Measurements from ENCODE around the gene KRT17.
"Not testable (repeated sequence)": the region's sequence is repeated elsewhere in the genome, so short reads cannot be mapped to it uniquely, and the experiment has no call there.

KRT17 gene

DNA sequence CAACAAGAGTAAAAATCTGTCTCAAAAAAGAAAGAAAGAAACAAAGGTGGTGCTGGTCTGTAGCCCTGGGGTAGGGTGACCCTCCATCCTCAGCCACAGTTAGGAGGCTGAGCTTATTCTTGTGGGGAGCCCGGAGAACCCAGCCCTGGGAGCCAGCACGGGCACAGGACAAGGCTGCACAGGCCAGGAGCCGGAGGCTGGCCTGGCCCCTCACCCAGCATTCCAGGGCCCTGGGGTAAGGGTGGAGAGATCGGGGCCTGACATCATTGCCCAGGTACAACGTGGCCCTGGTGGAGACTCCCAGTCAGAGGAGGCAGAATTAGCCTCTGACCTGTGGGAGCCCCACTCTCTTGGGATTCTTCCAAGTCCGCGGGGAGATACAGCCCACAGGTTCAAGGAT, 10.3 kb upstream of the KRT17 start:
- DNase-seq (ENCODE audit: low read depth in 2 of 2), result no peak

DNA sequence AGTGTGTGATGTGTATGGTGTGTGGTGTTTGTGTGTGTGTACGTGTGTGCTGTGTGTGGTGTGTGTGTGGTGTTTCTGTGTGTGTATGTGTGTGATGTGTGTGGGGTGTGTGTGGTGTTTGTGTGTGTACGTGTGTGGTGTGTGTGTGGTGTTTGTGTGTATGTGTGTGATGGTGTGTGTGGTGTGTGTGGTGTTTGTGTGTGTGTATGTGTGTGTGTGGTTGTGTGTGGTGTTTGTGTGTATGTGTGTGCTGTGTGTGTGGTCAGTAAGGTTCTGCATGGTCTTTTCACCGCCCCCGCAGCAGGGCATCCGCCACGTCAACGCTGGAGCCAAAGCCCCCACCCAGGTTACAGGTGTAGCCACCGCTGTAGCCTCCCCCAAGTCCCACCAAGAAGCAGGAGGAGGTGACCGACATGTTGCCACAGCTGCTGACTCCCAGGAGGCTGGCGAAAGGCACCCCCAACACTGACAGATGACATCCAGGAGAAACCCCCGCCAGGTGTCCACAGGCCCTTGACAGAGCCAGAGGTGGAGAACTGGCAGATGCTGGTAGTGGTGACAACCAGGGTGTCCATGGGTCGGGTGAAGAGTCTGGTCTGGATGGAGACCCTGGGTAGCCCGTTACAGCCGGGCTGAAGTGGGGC, 9.3 kb upstream of the KRT17 start:
- no peak for DNase-seq (ENCODE audit: low read depth in 2 of 2)

DNA sequence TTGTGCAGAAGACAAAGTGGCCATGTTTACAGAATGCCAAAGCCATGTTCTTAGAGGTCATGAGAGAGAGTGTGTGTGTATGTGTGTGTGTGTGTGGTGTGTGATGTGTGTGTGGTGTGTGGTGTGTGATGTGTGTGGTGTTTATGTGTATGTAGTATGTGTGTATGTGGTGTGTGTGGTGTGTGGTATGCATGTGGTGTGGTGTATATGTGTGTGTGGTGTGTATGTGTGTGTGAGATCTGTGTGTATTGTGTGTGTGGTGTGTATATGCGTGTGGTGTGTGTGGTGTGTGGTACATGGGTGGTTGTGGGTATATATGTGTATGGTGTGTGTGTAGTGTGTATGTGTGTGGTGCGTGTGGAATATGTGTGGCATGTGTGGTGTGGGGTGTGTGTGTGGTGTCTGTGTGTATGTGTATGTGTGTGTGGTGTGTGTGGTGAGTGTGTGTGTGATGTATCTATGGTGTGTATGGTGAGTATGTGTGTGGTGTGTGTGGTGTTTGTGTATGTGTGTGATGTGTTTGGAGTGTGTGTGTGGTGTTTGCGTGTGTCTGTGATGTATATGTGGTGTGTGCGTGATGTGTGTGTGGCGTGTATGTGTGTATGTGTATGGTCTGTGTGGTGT, 8.2 kb upstream of the KRT17 start:
- DNase-seq (ENCODE audit: low read depth in 2 of 2), result no peak

DNA sequence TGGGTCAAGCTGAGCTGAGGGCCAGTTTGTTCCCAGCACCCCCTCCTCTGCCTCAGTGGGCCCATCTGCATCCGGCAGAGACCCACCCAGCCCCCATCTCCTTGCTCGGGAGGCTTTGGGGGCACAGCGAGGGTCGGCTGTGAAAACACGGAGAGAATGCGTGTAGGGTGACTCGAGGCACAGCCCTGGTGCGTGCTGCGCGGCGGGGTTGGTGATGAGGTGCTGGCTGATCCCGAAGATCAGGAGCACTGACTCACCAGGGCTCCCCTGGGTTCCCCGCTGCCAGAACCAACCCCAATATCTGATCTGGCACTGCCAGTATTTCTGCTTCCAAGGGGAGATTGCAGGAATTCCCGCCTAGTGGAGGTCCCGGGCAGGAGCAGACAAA, 7.5 kb upstream of the KRT17 start:
- no peak for DNase-seq (ENCODE audit: low read depth in 2 of 2)

DNA sequence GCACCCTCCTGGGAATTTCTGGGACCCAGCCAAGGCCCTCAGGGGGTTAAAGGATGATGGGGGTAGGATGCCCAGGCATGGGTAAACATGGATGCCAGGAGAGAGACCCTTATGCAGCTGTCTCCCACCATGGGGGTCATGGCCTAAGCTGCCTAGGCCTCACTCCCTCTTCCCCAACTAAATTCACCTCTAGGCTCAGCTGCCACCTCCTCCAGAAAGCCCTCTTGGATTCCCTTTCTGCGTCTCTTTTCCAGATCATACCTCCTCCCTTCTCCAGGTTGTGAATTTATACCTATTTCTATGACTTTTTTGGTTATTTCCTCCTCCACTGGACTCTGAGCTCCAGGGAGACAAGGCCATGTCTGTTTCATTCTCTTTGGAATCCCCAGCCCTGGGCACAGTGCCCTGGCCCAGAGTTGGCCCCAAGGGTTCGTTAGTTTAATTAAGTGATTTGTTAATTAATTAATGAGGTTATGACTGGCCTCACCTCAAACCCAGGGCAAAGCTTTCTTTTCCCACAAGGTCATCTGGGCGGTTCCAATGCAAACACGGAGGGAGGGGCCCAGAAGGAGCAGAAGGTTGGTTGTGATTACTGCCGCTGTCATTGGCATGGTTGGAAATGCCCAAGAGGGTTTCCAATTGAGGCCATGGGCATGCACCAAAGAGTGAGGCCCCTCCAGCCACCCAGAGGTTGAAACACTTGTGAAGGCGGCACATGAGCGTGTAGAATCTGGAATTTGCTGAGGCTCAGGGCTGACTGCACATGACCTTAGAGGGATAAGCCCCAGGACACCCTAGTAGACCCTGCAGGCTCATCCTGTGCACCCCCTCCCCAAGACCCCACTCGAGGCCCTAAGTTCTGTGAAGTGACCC, 6.9 kb upstream of the KRT17 start:
- no peak for DNase-seq (ENCODE audit: low read depth in 2 of 2)

- no peak for DNase-seq (ENCODE audit: low read depth in 2 of 2)
Observed at GRCh38 chr17:41629826-41630670, 5.7 kb upstream of the KRT17 start.

- no peak for DNase-seq (ENCODE audit: low read depth in 2 of 2)
Observed at GRCh38 chr17:41629316-41629715, 4.9 kb upstream of the KRT17 start.

DNA sequence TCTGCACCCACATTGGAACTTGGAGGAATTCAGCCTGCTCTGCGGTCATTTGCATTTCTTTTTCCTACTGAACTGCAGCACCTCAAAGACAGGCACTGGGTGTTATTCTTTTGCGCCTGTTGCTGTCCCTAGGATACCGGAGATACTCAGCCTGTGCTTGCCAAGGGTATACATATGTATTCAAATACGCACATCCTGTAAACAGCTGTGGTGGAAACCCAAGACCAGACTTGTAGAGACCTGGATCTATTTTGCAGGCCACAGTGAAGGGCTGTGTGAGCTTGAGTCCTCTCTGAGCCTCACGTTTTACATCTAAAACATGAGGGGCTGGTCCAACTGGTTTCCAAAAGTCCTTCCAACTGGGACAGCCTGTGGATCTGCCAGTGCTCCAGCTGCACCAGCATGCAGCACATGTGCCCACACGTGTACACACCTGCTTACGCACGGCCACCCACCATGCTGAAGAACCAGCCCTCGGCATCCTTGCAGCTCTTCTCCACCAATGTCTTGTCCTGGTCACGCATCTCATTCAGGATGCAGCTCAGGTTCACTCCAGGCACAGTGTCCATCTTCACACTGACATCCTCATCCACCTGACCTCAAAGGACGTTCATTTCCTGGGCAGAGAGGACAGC, 4.4 kb upstream of the KRT17 start:
- DNase-seq (ENCODE audit: low read depth in 2 of 2), result not testable (repeated sequence)

DNA sequence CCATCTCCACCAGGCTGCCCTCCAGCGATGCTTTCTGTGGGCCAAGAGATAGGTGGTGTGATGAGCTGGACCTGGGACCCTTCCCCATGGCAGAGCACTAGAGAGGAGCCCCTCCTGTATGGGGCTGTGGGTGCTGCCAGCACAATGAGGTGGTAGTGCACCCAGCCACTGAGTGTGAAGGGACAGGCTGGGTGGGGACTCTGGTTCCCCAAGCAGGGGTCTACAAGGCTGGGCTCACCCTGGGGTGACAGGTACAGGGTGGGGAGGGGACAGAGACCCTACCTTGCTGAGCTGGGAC, 3.6 kb upstream of the KRT17 start:
- not testable (repeated sequence) for DNase-seq (ENCODE audit: low read depth in 2 of 2)

- no peak for DNase-seq (ENCODE audit: low read depth in 2 of 2)
Observed at GRCh38 chr17:41627316-41628072, 3.1 kb upstream of the KRT17 start.

GRCh38 chr17:41626914-41627295, 2.5 kb upstream of the KRT17 start:
- not testable (repeated sequence) for DNase-seq (ENCODE audit: low read depth in 2 of 2)

DNA sequence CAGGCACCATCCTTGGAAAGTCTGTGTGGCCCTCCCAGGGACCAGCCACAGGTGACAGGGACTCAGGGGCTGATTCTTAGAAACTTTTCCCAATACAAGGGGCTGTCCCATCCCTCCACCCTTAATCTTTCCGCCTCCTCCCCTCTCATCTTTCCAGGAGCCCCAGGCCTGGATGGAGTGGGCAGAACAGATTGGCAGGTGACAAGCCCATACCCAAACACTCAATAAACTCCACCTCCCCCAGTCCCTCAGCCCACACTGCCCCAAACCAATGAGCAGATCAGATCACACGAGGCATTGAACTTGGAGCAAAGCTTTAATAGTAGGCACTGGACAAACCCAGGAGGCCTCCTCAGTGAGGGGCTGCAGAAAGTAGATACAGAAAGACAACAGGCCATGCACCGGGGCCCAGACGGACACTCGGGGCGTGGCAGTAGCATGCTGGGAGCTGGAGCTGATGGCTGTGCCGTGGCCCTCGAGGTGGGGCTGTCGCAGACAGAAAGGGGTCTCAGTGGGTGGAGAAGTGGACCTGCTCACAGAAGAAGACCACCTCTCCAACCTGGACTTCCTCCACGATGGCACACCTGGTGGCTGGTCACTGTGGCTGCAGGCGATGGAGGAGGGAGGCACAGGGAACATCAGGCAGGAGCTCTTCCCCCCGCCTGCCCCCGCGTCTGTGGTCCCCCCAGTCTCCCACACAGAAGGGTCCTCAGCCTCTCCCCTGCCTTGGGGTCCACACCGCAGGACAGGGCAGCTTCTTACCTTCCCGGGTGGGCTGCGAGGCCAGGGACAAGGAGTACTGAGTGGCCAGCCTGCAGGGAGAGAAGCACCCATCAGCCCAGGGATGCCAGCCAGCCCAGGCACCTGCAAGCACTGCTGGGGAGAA, 1.9 kb upstream of the KRT17 start:
- DNase-seq (ENCODE audit: low read depth in 2 of 2), result not testable (repeated sequence)

DNA sequence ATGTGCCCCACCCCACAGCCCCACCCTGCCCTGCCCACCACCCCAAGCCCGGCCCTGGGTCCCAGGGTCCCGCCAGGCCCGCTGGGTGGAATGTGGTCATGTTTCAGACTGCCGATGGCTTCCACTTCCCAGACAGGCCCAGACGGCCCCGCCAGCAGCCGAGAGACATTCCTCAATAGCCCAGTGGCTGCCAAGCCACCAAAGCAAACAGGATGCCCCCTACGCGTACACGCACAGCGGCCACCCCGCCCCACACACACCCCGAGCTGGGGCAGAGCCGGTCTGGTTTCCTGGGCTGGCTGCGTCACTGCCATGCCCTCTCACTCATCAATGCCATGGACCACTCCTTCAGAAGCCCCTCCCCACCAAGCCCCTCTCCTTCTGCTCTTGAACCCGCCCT, 1.2 kb upstream of the KRT17 start:
- no peak for DNase-seq (ENCODE audit: low read depth in 2 of 2)

GRCh38 chr17:41623184-41623861, 1.1 kb downstream of the KRT17 start:
- DNase-seq (ENCODE audit: low read depth in 2 of 2), result not testable (repeated sequence)

DNA sequence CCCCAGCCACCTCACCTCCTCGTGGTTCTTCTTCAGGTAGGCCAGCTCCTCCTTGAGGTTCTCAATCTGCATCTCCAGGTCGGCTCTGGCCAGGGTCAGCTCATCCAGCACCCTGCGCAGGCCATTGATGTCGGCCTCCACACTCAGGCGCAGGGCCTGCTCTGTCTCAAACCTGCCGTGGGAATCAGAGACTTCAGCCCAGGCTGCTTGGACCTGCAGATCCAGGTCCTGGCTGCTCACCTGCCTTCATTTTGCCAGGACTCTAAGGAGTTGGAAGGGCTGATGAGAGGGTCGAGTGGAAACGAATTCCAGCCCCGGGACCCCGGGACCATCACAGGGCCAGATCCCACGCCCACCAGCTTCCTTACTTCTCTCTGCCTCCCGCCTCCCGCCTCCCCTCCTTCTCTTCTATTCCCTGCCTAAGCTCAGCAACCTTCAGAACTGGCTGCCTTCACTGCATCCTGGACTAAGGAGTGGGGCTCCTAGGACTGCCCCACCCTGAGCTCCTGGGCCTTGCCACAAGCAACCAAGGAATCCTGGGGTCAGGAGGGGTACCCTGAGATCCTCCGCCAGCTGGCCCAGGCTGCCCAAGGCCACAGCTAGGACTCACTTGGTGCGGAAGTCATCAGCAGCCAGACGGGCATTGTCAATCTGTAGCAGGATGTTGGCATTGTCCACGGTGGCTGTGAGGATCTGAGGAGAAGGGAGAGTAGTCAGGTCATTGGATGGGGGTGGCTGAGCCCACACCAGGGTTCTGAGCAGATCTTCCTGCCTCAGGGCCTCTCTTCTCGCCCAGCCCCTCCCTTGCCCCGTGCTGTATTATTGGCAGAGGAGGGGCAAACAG, 1.8 kb downstream of the KRT17 start:
- DNase-seq (ENCODE audit: low read depth in 2 of 2), result not testable (repeated sequence)

DNA sequence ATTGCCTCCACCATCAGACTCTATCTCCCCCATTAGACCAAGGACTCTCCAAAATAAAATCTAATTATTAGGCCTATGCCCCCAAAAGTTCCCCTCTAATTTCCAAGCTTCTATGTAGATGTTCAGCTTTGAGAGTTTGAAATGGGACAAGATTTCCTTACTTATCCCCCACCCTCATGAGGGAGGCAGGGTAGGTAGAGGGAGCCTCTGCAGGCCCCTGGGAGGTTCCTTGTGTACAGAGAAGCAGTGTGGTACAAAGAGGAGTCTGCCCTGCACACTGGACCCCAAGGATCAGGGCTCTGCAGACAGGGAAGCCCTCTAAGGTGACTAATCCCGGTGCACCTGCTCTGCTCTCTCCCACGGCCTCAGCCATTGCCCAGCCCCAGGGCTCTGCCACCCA, 2.5 kb downstream of the KRT17 start:
- no peak for DNase-seq (ENCODE audit: low read depth in 2 of 2)

GRCh38 chr17:41621435-41621817, 2.9 kb downstream of the KRT17 start:
- DNase-seq (ENCODE audit: low read depth in 2 of 2), result not testable (repeated sequence)
